ENCODE data around the gene ADGRL1. TPM values are rescaled to one million over a fixed set of nuclear protein-coding genes. Genes with fewer than 3 reads are reported as not detected.

The ADGRL1 gene
- total RNA-seq, 1 donor from 2014 or later = 62.4 TPM

GRCh38 chr19:14114439-14114838, 91.5 kb downstream of the ADGRL1 start:
- H3K27me3 Mint-ChIP-seq = no peaks in the 10 kb centered on the region
- H3K27ac Mint-ChIP-seq = no peak overlapping the region
- DNase-seq (ENCODE audit: extremely low spot score, unreplicated experiment) = no peak
- no peak for TF ChIP-seq CTCF (conservative IDR thresholded peaks at IDR 0.05)
- no peak overlapping the region for H3K4me3 Mint-ChIP-seq
- no peaks in the 10 kb centered on the region for H3K36me3 Mint-ChIP-seq
- peaks cover 28% of the 10 kb centered on the region for H3K4me1 Mint-ChIP-seq (ENCODE audit: unreplicated experiment)
- H3K9me3 Mint-ChIP-seq = no peaks in the 10 kb centered on the region

- TF ChIP-seq CTCF (conservative IDR thresholded peaks at IDR 0.05) = peak; percentile 60
- peaks cover 24% of the 10 kb centered on the region for H3K4me1 Mint-ChIP-seq (ENCODE audit: unreplicated experiment)
- H3K27me3 Mint-ChIP-seq = no peaks in the 10 kb centered on the region
- H3K27ac Mint-ChIP-seq = no peak overlapping the region
- no peak for DNase-seq (ENCODE audit: extremely low spot score, unreplicated experiment)
- no peak overlapping the region for H3K4me3 Mint-ChIP-seq
- no peaks in the 10 kb centered on the region for H3K36me3 Mint-ChIP-seq
- H3K9me3 Mint-ChIP-seq = no peaks in the 10 kb centered on the region
These were observed 92.1 kb downstream of the ADGRL1 start for GRCh38 chr19:14113762-14114414.

GRCh38 chr19:14112809-14113385, 93.1 kb downstream of the ADGRL1 start:
- Mint-ChIP-seq H3K27me3 (no peaks in the 10 kb centered on the region), H3K9me3 (no peaks in the 10 kb centered on the region), H3K27ac (no peak overlapping the region), H3K4me1 (ENCODE audit: unreplicated experiment) (peaks cover 19% of the 10 kb centered on the region), H3K4me3 (peak overlapping the region; percentile 59), H3K36me3 (no peaks in the 10 kb centered on the region)
- TF ChIP-seq CTCF (conservative IDR thresholded peaks at IDR 0.05) = no peak
- DNase-seq (ENCODE audit: extremely low spot score, unreplicated experiment) = no peak

GRCh38 chr19:14112051-14112808, 93.7 kb downstream of the ADGRL1 start:
- no peak for TF ChIP-seq CTCF (conservative IDR thresholded peaks at IDR 0.05)
- no peak for DNase-seq (ENCODE audit: extremely low spot score, unreplicated experiment)
- H3K36me3 Mint-ChIP-seq = no peaks in the 10 kb centered on the region
- no peak overlapping the region for H3K4me3 Mint-ChIP-seq
- no peak overlapping the region for H3K27ac Mint-ChIP-seq
- H3K4me1 Mint-ChIP-seq (ENCODE audit: unreplicated experiment) = peaks cover 19% of the 10 kb centered on the region
- H3K27me3 Mint-ChIP-seq = no peaks in the 10 kb centered on the region
- H3K9me3 Mint-ChIP-seq = no peaks in the 10 kb centered on the region

GRCh38 chr19:14111486-14111885, 94.5 kb downstream of the ADGRL1 start:
- H3K27ac Mint-ChIP-seq = no peak overlapping the region
- TF ChIP-seq CTCF (conservative IDR thresholded peaks at IDR 0.05) = no peak
- H3K9me3 Mint-ChIP-seq = no peaks in the 10 kb centered on the region
- H3K4me1 Mint-ChIP-seq (ENCODE audit: unreplicated experiment) = peaks cover 16% of the 10 kb centered on the region
- H3K4me3 Mint-ChIP-seq = no peak overlapping the region
- H3K27me3 Mint-ChIP-seq = no peaks in the 10 kb centered on the region
- H3K36me3 Mint-ChIP-seq = no peaks in the 10 kb centered on the region
- DNase-seq (ENCODE audit: extremely low spot score, unreplicated experiment) = no peak

All from type B pancreatic cell (in vitro differentiated cells).